Measurements from ENCODE around the gene CRYBG1. TPM values are rescaled to one million over a fixed set of nuclear protein-coding genes. Genes with fewer than 3 reads are reported as not detected.

The CRYBG1 gene
- total RNA-seq, 1 experiment from 2014 or later, result 10.1 TPM

GRCh38 chr6:106417572-106418147, 57.1 kb downstream of the CRYBG1 start:
- no peak for ATAC-seq
- CTCF ChIA-PET, result no interaction called here
- H3K27ac Mint-ChIP-seq, result no peak overlapping the region
- no peaks in the 10 kb centered on the region for H3K9me3 Mint-ChIP-seq
- POLR2A ChIA-PET, result no interaction called here
- no peak for DNase-seq (ENCODE audit: low spot score)
- no peak overlapping the region for H3K4me3 Mint-ChIP-seq
- H3K4me1 Mint-ChIP-seq, result peaks cover 16% of the 10 kb centered on the region
- no peaks in the 10 kb centered on the region for H3K36me3 Mint-ChIP-seq
- no peak for TF ChIP-seq TEAD4 (CRISPR knock-in tag; IDR thresholded peaks at IDR 0.05)
- TF ChIP-seq, protein P1, sequence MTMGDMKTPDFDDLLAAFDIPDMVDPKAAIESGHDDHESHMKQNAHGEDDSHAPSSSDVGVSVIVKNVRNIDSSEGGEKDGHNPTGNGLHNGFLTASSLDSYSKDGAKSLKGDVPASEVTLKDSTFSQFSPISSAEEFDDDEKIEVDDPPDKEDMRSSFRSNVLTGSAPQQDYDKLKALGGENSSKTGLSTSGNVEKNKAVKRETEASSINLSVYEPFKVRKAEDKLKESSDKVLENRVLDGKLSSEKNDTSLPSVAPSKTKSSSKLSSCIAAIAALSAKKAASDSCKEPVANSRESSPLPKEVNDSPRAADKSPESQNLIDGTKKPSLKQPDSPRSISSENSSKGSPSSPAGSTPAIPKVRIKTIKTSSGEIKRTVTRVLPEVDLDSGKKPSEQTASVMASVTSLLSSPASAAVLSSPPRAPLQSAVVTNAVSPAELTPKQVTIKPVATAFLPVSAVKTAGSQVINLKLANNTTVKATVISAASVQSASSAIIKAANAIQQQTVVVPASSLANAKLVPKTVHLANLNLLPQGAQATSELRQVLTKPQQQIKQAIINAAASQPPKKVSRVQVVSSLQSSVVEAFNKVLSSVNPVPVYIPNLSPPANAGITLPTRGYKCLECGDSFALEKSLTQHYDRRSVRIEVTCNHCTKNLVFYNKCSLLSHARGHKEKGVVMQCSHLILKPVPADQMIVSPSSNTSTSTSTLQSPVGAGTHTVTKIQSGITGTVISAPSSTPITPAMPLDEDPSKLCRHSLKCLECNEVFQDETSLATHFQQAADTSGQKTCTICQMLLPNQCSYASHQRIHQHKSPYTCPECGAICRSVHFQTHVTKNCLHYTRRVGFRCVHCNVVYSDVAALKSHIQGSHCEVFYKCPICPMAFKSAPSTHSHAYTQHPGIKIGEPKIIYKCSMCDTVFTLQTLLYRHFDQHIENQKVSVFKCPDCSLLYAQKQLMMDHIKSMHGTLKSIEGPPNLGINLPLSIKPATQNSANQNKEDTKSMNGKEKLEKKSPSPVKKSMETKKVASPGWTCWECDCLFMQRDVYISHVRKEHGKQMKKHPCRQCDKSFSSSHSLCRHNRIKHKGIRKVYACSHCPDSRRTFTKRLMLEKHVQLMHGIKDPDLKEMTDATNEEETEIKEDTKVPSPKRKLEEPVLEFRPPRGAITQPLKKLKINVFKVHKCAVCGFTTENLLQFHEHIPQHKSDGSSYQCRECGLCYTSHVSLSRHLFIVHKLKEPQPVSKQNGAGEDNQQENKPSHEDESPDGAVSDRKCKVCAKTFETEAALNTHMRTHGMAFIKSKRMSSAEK (CRISPR knock-in tag; IDR thresholded peaks at IDR 0.05; ENCODE audit: borderline replicate concordance), result no peak
- TF ChIP-seq FOXP1 (CRISPR knock-in tag; IDR thresholded peaks at IDR 0.05; ENCODE audit: borderline replicate concordance), result no peak
- H3K27me3 Mint-ChIP-seq (ENCODE audit: low read depth), result no peaks in the 10 kb centered on the region

DNA sequence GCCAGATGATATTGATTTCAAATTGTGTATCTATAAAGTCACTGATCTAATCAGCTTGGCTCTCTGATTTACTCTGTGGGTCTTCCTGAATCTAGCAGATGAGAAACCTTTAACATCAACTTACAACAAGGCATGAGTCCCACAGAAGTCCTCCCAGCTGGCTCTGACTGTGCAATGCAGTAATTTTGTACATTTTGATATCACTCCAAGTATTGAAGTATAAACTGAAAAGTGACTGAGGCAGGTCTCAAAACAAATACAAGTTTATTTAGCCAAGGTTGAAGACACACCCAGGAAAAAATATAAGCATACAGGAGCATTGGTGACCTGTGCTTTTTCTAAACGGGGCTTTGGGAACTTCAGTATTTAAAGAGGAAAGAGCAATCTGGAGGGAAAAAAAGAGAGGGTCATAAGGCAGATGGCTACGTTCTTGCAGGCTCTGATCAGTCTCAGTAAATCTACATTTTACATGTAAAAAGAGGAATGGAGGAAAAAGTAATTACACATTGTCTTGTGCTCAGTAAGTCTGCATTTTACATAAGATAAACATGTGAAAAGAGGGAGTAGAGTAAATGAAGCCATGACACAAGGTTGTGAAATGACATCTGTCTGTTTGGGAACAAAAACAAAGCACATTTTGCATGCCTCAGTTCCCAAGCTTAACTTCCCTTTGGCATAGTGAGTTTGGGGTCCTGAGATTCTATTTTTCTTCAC, 59.5 kb downstream of the CRYBG1 start:
- H3K4me3 Mint-ChIP-seq, result no peak overlapping the region
- ATAC-seq (no peak), DNase-seq (ENCODE audit: low spot score) (no peak)
- H3K4me1 Mint-ChIP-seq, result peaks cover 16% of the 10 kb centered on the region
- ChIA-PET CTCF (no interaction called here), POLR2A (no interaction called here)
- 0 out of 2 replicates have a peak overlapping the region, but pooled peaks have one; percentile 22 for H3K27ac Mint-ChIP-seq
- H3K27me3 Mint-ChIP-seq (ENCODE audit: low read depth), result no peaks in the 10 kb centered on the region
- H3K9me3 Mint-ChIP-seq, result no peaks in the 10 kb centered on the region
- TF ChIP-seq MYBL2 (CRISPR knock-in tag; IDR thresholded peaks at IDR 0.05) (no peak), ZMAT4 (CRISPR knock-in tag; IDR thresholded peaks at IDR 0.05) (no peak), ATF1 (CRISPR knock-in tag; IDR thresholded peaks at IDR 0.05) (no peak), RORB (CRISPR knock-in tag; IDR thresholded peaks at IDR 0.05) (no peak)
- no peaks in the 10 kb centered on the region for H3K36me3 Mint-ChIP-seq

DNA sequence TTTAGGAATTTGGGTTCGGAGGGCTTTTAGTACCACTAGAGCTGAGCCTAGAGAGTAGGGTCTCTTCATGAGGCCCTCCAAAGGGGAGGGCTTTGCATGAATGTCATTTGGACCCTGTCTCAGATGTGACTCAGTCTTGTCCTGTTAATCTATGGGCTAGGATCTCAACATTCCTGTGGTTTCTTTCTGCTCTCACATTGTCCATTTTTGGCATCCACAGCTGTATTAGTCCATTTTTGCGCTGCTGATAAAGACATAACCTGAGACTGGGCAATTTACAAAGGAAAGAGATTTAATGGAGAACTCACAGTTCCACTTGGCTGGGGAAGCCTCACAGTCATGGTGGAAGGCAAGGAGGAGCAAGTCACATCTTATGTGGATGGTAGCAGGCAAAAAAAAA, 61.0 kb downstream of the CRYBG1 start:
- Mint-ChIP-seq H3K27ac (no peak overlapping the region), H3K36me3 (no peaks in the 10 kb centered on the region), H3K4me3 (no peak overlapping the region), H3K9me3 (no peaks in the 10 kb centered on the region), H3K4me1 (peaks cover 12% of the 10 kb centered on the region), H3K27me3 (ENCODE audit: low read depth) (no peaks in the 10 kb centered on the region)
- DNase-seq (ENCODE audit: low spot score) (no peak), ATAC-seq (no peak)
- POLR2A ChIA-PET, result no interaction called here
- CTCF ChIA-PET, result no interaction called here
- TF ChIP-seq, protein P2, sequence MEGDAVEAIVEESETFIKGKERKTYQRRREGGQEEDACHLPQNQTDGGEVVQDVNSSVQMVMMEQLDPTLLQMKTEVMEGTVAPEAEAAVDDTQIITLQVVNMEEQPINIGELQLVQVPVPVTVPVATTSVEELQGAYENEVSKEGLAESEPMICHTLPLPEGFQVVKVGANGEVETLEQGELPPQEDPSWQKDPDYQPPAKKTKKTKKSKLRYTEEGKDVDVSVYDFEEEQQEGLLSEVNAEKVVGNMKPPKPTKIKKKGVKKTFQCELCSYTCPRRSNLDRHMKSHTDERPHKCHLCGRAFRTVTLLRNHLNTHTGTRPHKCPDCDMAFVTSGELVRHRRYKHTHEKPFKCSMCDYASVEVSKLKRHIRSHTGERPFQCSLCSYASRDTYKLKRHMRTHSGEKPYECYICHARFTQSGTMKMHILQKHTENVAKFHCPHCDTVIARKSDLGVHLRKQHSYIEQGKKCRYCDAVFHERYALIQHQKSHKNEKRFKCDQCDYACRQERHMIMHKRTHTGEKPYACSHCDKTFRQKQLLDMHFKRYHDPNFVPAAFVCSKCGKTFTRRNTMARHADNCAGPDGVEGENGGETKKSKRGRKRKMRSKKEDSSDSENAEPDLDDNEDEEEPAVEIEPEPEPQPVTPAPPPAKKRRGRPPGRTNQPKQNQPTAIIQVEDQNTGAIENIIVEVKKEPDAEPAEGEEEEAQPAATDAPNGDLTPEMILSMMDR (IDR thresholded peaks at IDR 0.05), result no peak
- TF ChIP-seq GTF2I (CRISPR knock-in tag; conservative IDR thresholded peaks at IDR 0.05) (no peak), E2F4 (CRISPR knock-in tag; IDR thresholded peaks at IDR 0.05; ENCODE audit: borderline replicate concordance, low read depth) (no peak), NFYB (CRISPR knock-in tag; conservative IDR thresholded peaks at IDR 0.05; ENCODE audit: low read depth) (no peak), NR2C2 (CRISPR knock-in tag; IDR thresholded peaks at IDR 0.05) (no peak), ATF1 (CRISPR knock-in tag; IDR thresholded peaks at IDR 0.05) (no peak), GRHL2 (CRISPR knock-in tag; IDR thresholded peaks at IDR 0.05; ENCODE audit: insufficient replicate concordance, severe bottlenecking) (no peak)
- TF ChIP-seq, protein P3, sequence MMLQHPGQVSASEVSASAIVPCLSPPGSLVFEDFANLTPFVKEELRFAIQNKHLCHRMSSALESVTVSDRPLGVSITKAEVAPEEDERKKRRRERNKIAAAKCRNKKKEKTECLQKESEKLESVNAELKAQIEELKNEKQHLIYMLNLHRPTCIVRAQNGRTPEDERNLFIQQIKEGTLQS (CRISPR knock-in tag; conservative IDR thresholded peaks at IDR 0.05), result no peak
- TF ChIP-seq, protein P4, sequence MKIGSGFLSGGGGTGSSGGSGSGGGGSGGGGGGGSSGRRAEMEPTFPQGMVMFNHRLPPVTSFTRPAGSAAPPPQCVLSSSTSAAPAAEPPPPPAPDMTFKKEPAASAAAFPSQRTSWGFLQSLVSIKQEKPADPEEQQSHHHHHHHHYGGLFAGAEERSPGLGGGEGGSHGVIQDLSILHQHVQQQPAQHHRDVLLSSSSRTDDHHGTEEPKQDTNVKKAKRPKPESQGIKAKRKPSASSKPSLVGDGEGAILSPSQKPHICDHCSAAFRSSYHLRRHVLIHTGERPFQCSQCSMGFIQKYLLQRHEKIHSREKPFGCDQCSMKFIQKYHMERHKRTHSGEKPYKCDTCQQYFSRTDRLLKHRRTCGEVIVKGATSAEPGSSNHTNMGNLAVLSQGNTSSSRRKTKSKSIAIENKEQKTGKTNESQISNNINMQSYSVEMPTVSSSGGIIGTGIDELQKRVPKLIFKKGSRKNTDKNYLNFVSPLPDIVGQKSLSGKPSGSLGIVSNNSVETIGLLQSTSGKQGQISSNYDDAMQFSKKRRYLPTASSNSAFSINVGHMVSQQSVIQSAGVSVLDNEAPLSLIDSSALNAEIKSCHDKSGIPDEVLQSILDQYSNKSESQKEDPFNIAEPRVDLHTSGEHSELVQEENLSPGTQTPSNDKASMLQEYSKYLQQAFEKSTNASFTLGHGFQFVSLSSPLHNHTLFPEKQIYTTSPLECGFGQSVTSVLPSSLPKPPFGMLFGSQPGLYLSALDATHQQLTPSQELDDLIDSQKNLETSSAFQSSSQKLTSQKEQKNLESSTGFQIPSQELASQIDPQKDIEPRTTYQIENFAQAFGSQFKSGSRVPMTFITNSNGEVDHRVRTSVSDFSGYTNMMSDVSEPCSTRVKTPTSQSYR (CRISPR knock-in tag; IDR thresholded peaks at IDR 0.05), result no peak

All from WTC11 (cell line).